CD14-positive monocyte (primary cell): ENCODE data around the gene TAF15. TPM values are rescaled to one million over a fixed set of nuclear protein-coding genes. Genes with fewer than 3 reads are reported as not detected.

ENCODE experiments used
- DNase-seq, 3 donors: peaks; one replicate each; pipeline ENCODE4 v3.0.0-alpha.2; 2011 to 2022
- H2AFZ ChIP-seq: 2 replicates; pipeline ENCODE4 v1.6.0; 2012; ENCODE audit warnings: mild to moderate bottlenecking, low read depth, low read length, inconsistent platforms; ENCODE audit not compliant: insufficient read depth, poor library complexity, severe bottlenecking
- H3K27ac ChIP-seq, 2 donors: 1 replicate in 1 of 2; 2 replicates in 1 of 2; pipeline ENCODE4 v1.5.1; 2012 to 2013; ENCODE audit warnings: low read length in 2 of 2, control low read depth in 1 of 2, inconsistent platforms in 1 of 2, low read depth in 1 of 2, mild to moderate bottlenecking in 1 of 2
- H3K27me3 ChIP-seq, 2 donors: one replicate each; pipeline versions ENCODE4 v1.6.0 to v1.6.1; 2011 to 2013; ENCODE audit warnings: low read length in 2 of 2; ENCODE audit not compliant: control insufficient read depth in 2 of 2, insufficient read depth in 2 of 2
- H3K36me3 ChIP-seq, 2 donors: replicated peaks in 1 of 2; 1 replicate in 1 of 2; 2 replicates in 1 of 2; pipeline versions ENCODE4 v1.5.1 to v1.6.1; 2012 to 2013; ENCODE audit warnings: low read length in 2 of 2, control low read depth in 1 of 2, inconsistent platforms in 1 of 2, mild to moderate bottlenecking in 1 of 2; ENCODE audit not compliant: insufficient read depth in 2 of 2, control insufficient read depth in 1 of 2
- H3K4me1 ChIP-seq, 2 donors: 1 replicate in 1 of 2; 2 replicates in 1 of 2; pipeline versions ENCODE4 v1.5.1 to v1.6.1; 2012 to 2013; ENCODE audit warnings: low read length in 2 of 2, control low read depth in 1 of 2, inconsistent platforms in 1 of 2, mild to moderate bottlenecking in 1 of 2, moderate library complexity in 1 of 2; ENCODE audit not compliant: insufficient read depth in 2 of 2, control insufficient read depth in 1 of 2
- H3K4me2 ChIP-seq: replicated peaks from 2 replicates; pipeline ENCODE3; 2012; ENCODE audit warnings: low read length, moderate library complexity, mild to moderate bottlenecking; ENCODE audit not compliant: poor library complexity, severe bottlenecking; ENCODE audit errors: extremely low read depth
- H3K4me3 ChIP-seq, 3 experiments: fragments of 200-600 bp in 1 of 3; sonication (generic) in 1 of 3; replicated peaks in 1 of 3; 1 replicate in 2 of 3; 2 replicates in 1 of 3; pipeline ENCODE4 v1.5.1; 2011 to 2013; ENCODE audit warnings: low read length in 3 of 3, mild to moderate bottlenecking in 3 of 3, control low read depth in 2 of 3, low read depth in 2 of 3, inconsistent platforms in 1 of 3, moderate library complexity in 1 of 3
- H3K79me2 ChIP-seq: 2 replicates; pipeline ENCODE4 v1.6.0; 2012; ENCODE audit warnings: mild to moderate bottlenecking, control low read depth, inconsistent platforms, low read length, moderate library complexity; ENCODE audit not compliant: insufficient read depth
- H3K9ac ChIP-seq: 2 replicates; pipeline ENCODE4 v1.6.0; 2017; ENCODE audit warnings: low read length, mild to moderate bottlenecking; ENCODE audit not compliant: insufficient read depth, poor library complexity, severe bottlenecking
- H3K9me3 ChIP-seq, 2 donors: replicated peaks in 1 of 2; 1 replicate in 1 of 2; 2 replicates in 1 of 2; pipeline versions ENCODE4 v1.5.1 to v1.6.1; 2012 to 2013; ENCODE audit warnings: low read length in 2 of 2, control low read depth in 1 of 2; ENCODE audit not compliant: control insufficient read depth in 1 of 2, insufficient read depth in 1 of 2
- H4K20me1 ChIP-seq: 2 replicates; pipeline ENCODE4 v1.6.0; 2012; ENCODE audit warnings: mild to moderate bottlenecking, low read length, control low read depth, moderate library complexity; ENCODE audit not compliant: insufficient read depth
- H3K27ac Mint-ChIP-seq, 7 donors: one replicate each; pipeline ENCODE4 v1.8.0; 2020; ENCODE audit warnings: mild to moderate bottlenecking in 7 of 7, mixed read lengths in 7 of 7, moderate library complexity in 6 of 7, inconsistent platforms in 2 of 7
- H3K27me3 Mint-ChIP-seq, 3 donors: one replicate each; pipeline ENCODE4 v1.8.0; 2021 to 2022; ENCODE audit warnings: low read depth in 3 of 3, mild to moderate bottlenecking in 3 of 3, mixed read lengths in 3 of 3, moderate library complexity in 3 of 3, inconsistent platforms in 1 of 3
- H3K36me3 Mint-ChIP-seq, 2 donors: one replicate each; pipeline ENCODE4 v1.8.0; 2020; ENCODE audit warnings: mixed read lengths in 2 of 2, inconsistent platforms in 1 of 2, mild to moderate bottlenecking in 1 of 2
- H3K4me1 Mint-ChIP-seq: one replicate; pipeline ENCODE4 v1.8.0; 2020; ENCODE audit warnings: mild to moderate bottlenecking, mixed read lengths
- H3K4me3 Mint-ChIP-seq, 2 donors: one replicate each; pipeline ENCODE4 v1.8.0; 2020; ENCODE audit warnings: mild to moderate bottlenecking in 2 of 2, mixed read lengths in 2 of 2, moderate library complexity in 1 of 2
- H3K9me3 Mint-ChIP-seq, 7 donors: one replicate each; pipeline ENCODE4 v1.8.0; 2020 to 2022; ENCODE audit warnings: mixed read lengths in 7 of 7, mild to moderate bottlenecking in 6 of 7, moderate library complexity in 6 of 7, inconsistent platforms in 2 of 7
- WGBS: methylation state at CpG from one replicate; pipeline ENCODE4 v1.1.5; 2013; ENCODE audit warnings: missing lambda C conversion rate; ENCODE audit not compliant: insufficient coverage; 5-methylcytosine and 5-hydroxymethylcytosine counted together
- intact Hi-C, 2 donors: fragments of 100-400 bp; cut with micrococcal nuclease; formaldehyde crosslinking; loops; one replicate each; pipeline versions ENCODE4 v1.15.0 to v1.15.1; 2023
- polyA plus RNA-seq, 3 donors: library from polyadenylated mRNA; depleted of rRNA in 1 of 3; unstranded in 2 of 3; stranded (reverse) in 1 of 3; fragments of 300-500 nt in 2 of 3; fragments of >200 nt in 1 of 3; fragmentation: Illumina TruSeq in 2 of 3; gene quantifications; 1 replicate in 2 of 3; 2 replicates in 1 of 3; pipeline ENCODE4 v1.2.3, GENCODE V29; 2012 to 2021
- TF ChIP-seq, protein P1 (sequence below): fragments of 200-600 bp; IDR thresholded peaks from one replicate; pipeline ENCODE4 v1.8.0; 2022; ENCODE audit warnings: antibody characterized with exemption, mild to moderate bottlenecking

TAF15 gene
- polyA plus RNA-seq, 3 donors = 6.0 to 50.6 (median 16.3) TPM

- Histone ChIP-seq H3K9ac (no peak overlapping the region), H3K27ac (no peak overlapping the region), H3K27me3 (no peaks in the 10 kb centered on the region), H3K4me1 (no peaks in the 10 kb centered on the region), H3K4me3 (no peak overlapping the region), H3K79me2 (no peaks in the 10 kb centered on the region), H3K9me3 (no peaks in the 10 kb centered on the region), H2AFZ (no peak overlapping the region), H3K4me2 (no peak overlapping the region), H3K36me3 (peaks cover 90 to 99% of the 10 kb centered on the region in 2 donors), H4K20me1 (peaks cover 16% of the 10 kb centered on the region)
- Mint-ChIP-seq H3K9me3 (no peaks in the 10 kb centered on the region), H3K27ac (no peak overlapping the region), H3K4me1 (no peaks in the 10 kb centered on the region), H3K4me3 (no peak overlapping the region), H3K36me3 (peaks cover 74 to 94% of the 10 kb centered on the region in 2 donors), H3K27me3 (peaks cover 0 to 2% (median 1%) of the 10 kb centered on the region in 3 donors)
- TF ChIP-seq, protein P1, sequence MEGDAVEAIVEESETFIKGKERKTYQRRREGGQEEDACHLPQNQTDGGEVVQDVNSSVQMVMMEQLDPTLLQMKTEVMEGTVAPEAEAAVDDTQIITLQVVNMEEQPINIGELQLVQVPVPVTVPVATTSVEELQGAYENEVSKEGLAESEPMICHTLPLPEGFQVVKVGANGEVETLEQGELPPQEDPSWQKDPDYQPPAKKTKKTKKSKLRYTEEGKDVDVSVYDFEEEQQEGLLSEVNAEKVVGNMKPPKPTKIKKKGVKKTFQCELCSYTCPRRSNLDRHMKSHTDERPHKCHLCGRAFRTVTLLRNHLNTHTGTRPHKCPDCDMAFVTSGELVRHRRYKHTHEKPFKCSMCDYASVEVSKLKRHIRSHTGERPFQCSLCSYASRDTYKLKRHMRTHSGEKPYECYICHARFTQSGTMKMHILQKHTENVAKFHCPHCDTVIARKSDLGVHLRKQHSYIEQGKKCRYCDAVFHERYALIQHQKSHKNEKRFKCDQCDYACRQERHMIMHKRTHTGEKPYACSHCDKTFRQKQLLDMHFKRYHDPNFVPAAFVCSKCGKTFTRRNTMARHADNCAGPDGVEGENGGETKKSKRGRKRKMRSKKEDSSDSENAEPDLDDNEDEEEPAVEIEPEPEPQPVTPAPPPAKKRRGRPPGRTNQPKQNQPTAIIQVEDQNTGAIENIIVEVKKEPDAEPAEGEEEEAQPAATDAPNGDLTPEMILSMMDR = no peak
- intact Hi-C loops = no loop called here
- DNase-seq = no peak
- WGBS = no CpG with 5 or more reads among the region's 5 CpGs
Measured at GRCh38 chr17:35842239-35842638, 33.0 kb downstream of the TAF15 start.

DNA sequence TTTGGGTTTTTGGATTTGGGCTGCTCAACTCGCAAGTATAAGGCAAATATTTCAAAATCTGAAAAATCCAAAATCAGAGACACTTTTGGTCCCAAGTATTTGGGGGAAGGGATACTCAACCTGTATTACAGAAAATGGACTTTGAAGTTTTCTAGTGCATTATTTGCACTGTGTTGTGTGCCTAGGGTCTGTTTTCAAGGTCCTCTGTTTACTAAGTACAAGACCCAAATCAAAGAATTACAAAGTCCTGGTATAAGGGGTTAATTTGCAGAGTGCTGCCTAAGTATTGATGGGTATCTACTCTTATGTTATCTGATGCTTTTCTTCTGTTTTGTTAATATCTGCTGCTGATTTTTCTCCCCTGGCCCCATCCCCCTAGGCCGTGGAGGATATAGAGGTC, 34.4 kb downstream of the TAF15 start:
- peaks cover 79 to 94% of the 10 kb centered on the region in 2 donors for H3K36me3 Mint-ChIP-seq
- H2AFZ ChIP-seq = no peak overlapping the region
- TF ChIP-seq, protein P1 = no peak
- H3K27me3 ChIP-seq = no peaks in the 10 kb centered on the region
- intact Hi-C loops = no loop called here
- H3K4me3 ChIP-seq = no peak overlapping the region
- H3K27me3 Mint-ChIP-seq = peaks cover 0 to 2% (median 1%) of the 10 kb centered on the region in 3 donors
- H3K4me3 Mint-ChIP-seq = no peak overlapping the region
- WGBS = 80% methylated on average over 1 of the region's 2 CpGs
- H3K9me3 ChIP-seq = no peaks in the 10 kb centered on the region
- peaks cover 84 to 99% of the 10 kb centered on the region in 2 donors for H3K36me3 ChIP-seq
- no peak overlapping the region for H3K27ac ChIP-seq
- H3K4me1 ChIP-seq = no peaks in the 10 kb centered on the region
- no peaks in the 10 kb centered on the region for H3K9me3 Mint-ChIP-seq
- H4K20me1 ChIP-seq = peaks cover 16% of the 10 kb centered on the region
- no peaks in the 10 kb centered on the region for H3K4me1 Mint-ChIP-seq
- no peak overlapping the region for H3K9ac ChIP-seq
- no peaks in the 10 kb centered on the region for H3K79me2 ChIP-seq
- H3K4me2 ChIP-seq = no peak overlapping the region
- no peak overlapping the region for H3K27ac Mint-ChIP-seq
- DNase-seq = no peak
